Central memory CD8-positive, alpha-beta T cell (primary cell): ENCODE results near the gene MAGOH.

Experiments
- ATAC-seq: fragments of 150-1000 bp; cut with Tn5 transposase; replicated peaks from 2 replicates; pipeline ENCODE4 v1.10.0; 2022; ENCODE audit warnings: mild to moderate bottlenecking, moderate FRiP score, moderate number of reproducible peaks; ENCODE audit not compliant: poor library complexity, severe bottlenecking; ENCODE audit errors: extremely low read depth
- DNase-seq, 2 donors: peaks; one replicate each; pipeline ENCODE4 v3.0.0; 2021; ENCODE audit warnings: low spot score in 2 of 2
- H3K27ac Mint-ChIP-seq: one replicate; pipeline ENCODE4 v1.8.0; 2022; ENCODE audit warnings: low read depth, mild to moderate bottlenecking, moderate library complexity, mixed read lengths
- H3K27me3 Mint-ChIP-seq: one replicate; pipeline ENCODE4 v1.8.0; 2022; ENCODE audit warnings: mixed read lengths
- H3K36me3 Mint-ChIP-seq: one replicate; pipeline ENCODE4 v1.8.0; 2022; ENCODE audit warnings: mild to moderate bottlenecking, moderate library complexity, mixed read lengths; ENCODE audit not compliant: insufficient read depth
- H3K4me1 Mint-ChIP-seq: one replicate; pipeline ENCODE4 v1.8.0; 2022; ENCODE audit warnings: mixed read lengths
- H3K4me3 Mint-ChIP-seq: one replicate; pipeline ENCODE4 v1.8.0; 2022; ENCODE audit warnings: mild to moderate bottlenecking, moderate library complexity, mixed read lengths
- H3K9me3 Mint-ChIP-seq: one replicate; pipeline ENCODE4 v1.8.0; 2022; ENCODE audit warnings: mixed read lengths

Gene MAGOH

GRCh38 chr1:53264048-53264447 lies 25.7 kb upstream of the MAGOH start:
- no peaks in the 10 kb centered on the region for H3K4me1 Mint-ChIP-seq
- H3K9me3 Mint-ChIP-seq: no peaks in the 10 kb centered on the region
- DNase-seq (no peak), ATAC-seq (no peak)
- H3K27me3 Mint-ChIP-seq: no peaks in the 10 kb centered on the region
- H3K27ac Mint-ChIP-seq: no peak overlapping the region
- H3K36me3 Mint-ChIP-seq: peaks cover 6% of the 10 kb centered on the region
- no peak overlapping the region for H3K4me3 Mint-ChIP-seq

- H3K27ac Mint-ChIP-seq: no peak overlapping the region
- ATAC-seq: no peak
- no peaks in the 10 kb centered on the region for H3K4me1 Mint-ChIP-seq
- no peak for DNase-seq
- H3K27me3 Mint-ChIP-seq: no peaks in the 10 kb centered on the region
- H3K9me3 Mint-ChIP-seq: no peaks in the 10 kb centered on the region
- no peak overlapping the region for H3K4me3 Mint-ChIP-seq
- peaks cover 11% of the 10 kb centered on the region for H3K36me3 Mint-ChIP-seq
Observed at GRCh38 chr1:53262000-53262399, 23.7 kb upstream of the MAGOH start.

- Mint-ChIP-seq H3K36me3 (peaks cover 9% of the 10 kb centered on the region), H3K4me1 (no peaks in the 10 kb centered on the region), H3K9me3 (no peaks in the 10 kb centered on the region), H3K27ac (no peak overlapping the region), H3K27me3 (no peaks in the 10 kb centered on the region), H3K4me3 (no peak overlapping the region)
- DNase-seq (no peak), ATAC-seq (no peak)
Observed at GRCh38 chr1:53260631-53261247, 22.4 kb upstream of the MAGOH start.

- ATAC-seq (no peak), DNase-seq (no peak)
- H3K27ac Mint-ChIP-seq: no peak overlapping the region
- no peaks in the 10 kb centered on the region for H3K9me3 Mint-ChIP-seq
- H3K27me3 Mint-ChIP-seq: no peaks in the 10 kb centered on the region
- peaks cover 9% of the 10 kb centered on the region for H3K36me3 Mint-ChIP-seq
- no peak overlapping the region for H3K4me3 Mint-ChIP-seq
- H3K4me1 Mint-ChIP-seq: no peaks in the 10 kb centered on the region
Observed at GRCh38 chr1:53259932-53260331, 21.6 kb upstream of the MAGOH start.

GRCh38 chr1:53258216-53258615 lies 19.9 kb upstream of the MAGOH start:
- Mint-ChIP-seq H3K36me3 (peaks cover 9% of the 10 kb centered on the region), H3K4me1 (no peaks in the 10 kb centered on the region), H3K9me3 (no peaks in the 10 kb centered on the region), H3K27me3 (no peaks in the 10 kb centered on the region), H3K27ac (no peak overlapping the region), H3K4me3 (no peak overlapping the region)
- ATAC-seq: no peak
- no peak for DNase-seq

- H3K36me3 Mint-ChIP-seq: peaks cover 9% of the 10 kb centered on the region
- H3K4me1 Mint-ChIP-seq: no peaks in the 10 kb centered on the region
- no peaks in the 10 kb centered on the region for H3K27me3 Mint-ChIP-seq
- no peak for ATAC-seq
- H3K9me3 Mint-ChIP-seq: no peaks in the 10 kb centered on the region
- DNase-seq: no peak
- H3K4me3 Mint-ChIP-seq: no peak overlapping the region
- no peak overlapping the region for H3K27ac Mint-ChIP-seq
Observed at GRCh38 chr1:53257454-53258081, 19.2 kb upstream of the MAGOH start.

GRCh38 chr1:53256511-53257453 lies 18.5 kb upstream of the MAGOH start:
- Mint-ChIP-seq H3K36me3 (peaks cover 9% of the 10 kb centered on the region), H3K9me3 (no peaks in the 10 kb centered on the region), H3K27me3 (no peaks in the 10 kb centered on the region), H3K27ac (no peak overlapping the region), H3K4me1 (no peaks in the 10 kb centered on the region), H3K4me3 (no peak overlapping the region)
- ATAC-seq (no peak), DNase-seq (no peak)

- Mint-ChIP-seq H3K4me1 (no peaks in the 10 kb centered on the region), H3K36me3 (peaks cover 9% of the 10 kb centered on the region), H3K9me3 (no peaks in the 10 kb centered on the region), H3K27ac (no peak overlapping the region), H3K27me3 (no peaks in the 10 kb centered on the region), H3K4me3 (no peak overlapping the region)
- ATAC-seq: no peak
- DNase-seq: no peak
Observed at GRCh38 chr1:53255031-53255430, 16.7 kb upstream of the MAGOH start.

- Mint-ChIP-seq H3K27ac (no peak overlapping the region), H3K27me3 (no peaks in the 10 kb centered on the region), H3K4me3 (no peak overlapping the region), H3K9me3 (no peaks in the 10 kb centered on the region), H3K36me3 (peaks cover 9% of the 10 kb centered on the region), H3K4me1 (no peaks in the 10 kb centered on the region)
- ATAC-seq (no peak), DNase-seq (no peak)
Observed at GRCh38 chr1:53254011-53254640, 15.8 kb upstream of the MAGOH start.

- H3K4me1 Mint-ChIP-seq: no peaks in the 10 kb centered on the region
- ATAC-seq: no peak
- no peaks in the 10 kb centered on the region for H3K9me3 Mint-ChIP-seq
- no peak for DNase-seq
- H3K36me3 Mint-ChIP-seq: peaks cover 3% of the 10 kb centered on the region
- no peak overlapping the region for H3K4me3 Mint-ChIP-seq
- H3K27ac Mint-ChIP-seq: no peak overlapping the region
- no peaks in the 10 kb centered on the region for H3K27me3 Mint-ChIP-seq
Observed at GRCh38 chr1:53250325-53250724, 12.0 kb upstream of the MAGOH start.

- Mint-ChIP-seq H3K4me1 (no peaks in the 10 kb centered on the region), H3K36me3 (peaks cover 3% of the 10 kb centered on the region), H3K9me3 (no peaks in the 10 kb centered on the region), H3K27ac (no peak overlapping the region), H3K27me3 (no peaks in the 10 kb centered on the region), H3K4me3 (no peak overlapping the region)
- DNase-seq (no peak), ATAC-seq (no peak)
Observed at GRCh38 chr1:53249706-53250105, 11.4 kb upstream of the MAGOH start.

- no peaks in the 10 kb centered on the region for H3K9me3 Mint-ChIP-seq
- ATAC-seq: no peak
- H3K27ac Mint-ChIP-seq: no peak overlapping the region
- H3K4me1 Mint-ChIP-seq: no peaks in the 10 kb centered on the region
- no peak overlapping the region for H3K4me3 Mint-ChIP-seq
- peaks cover 3% of the 10 kb centered on the region for H3K36me3 Mint-ChIP-seq
- no peaks in the 10 kb centered on the region for H3K27me3 Mint-ChIP-seq
- DNase-seq: no peak
Observed at GRCh38 chr1:53246261-53247134, 8.2 kb upstream of the MAGOH start.
